OCI-LY7 (cell line): ENCODE data around the gene ARHGEF39. TPM values are rescaled to one million over a fixed set of nuclear protein-coding genes. Genes with fewer than 3 reads are reported as not detected.

Experiments used
- BruUV-seq: library from RNA; stranded (reverse); fragments of 400-500 nt; replicated peaks from 2 replicates; lab custom pipeline; 2021; lab: Mats Ljungman, UMichigan
- CTCF ChIA-PET: fragments of 300-600 bp; sonication (Branson Sonifier 250); formaldehyde crosslinking; loops from one replicate; lab custom pipeline; 2022; ENCODE audit warnings: antibody characterized with exemption; ENCODE audit not compliant: unreplicated experiment; lab: Charles Lee
- POLR2A ChIA-PET: fragments of 300-600 bp; sonication (Branson Sonifier 250); formaldehyde crosslinking; loops from one replicate; lab custom pipeline; 2022; ENCODE audit warnings: antibody characterized with exemption; lab: Charles Lee
- DNase-seq: peaks from one replicate; pipeline ENCODE4 v3.0.0-alpha.2; 2015; ENCODE audit warnings: low spot score
- H2AFZ ChIP-seq: fragments of 200-600 bp; sonication (generic), shearing (Covaris generic); 2 replicates; pipeline ENCODE4 v1.6.1; 2014; ENCODE audit warnings: mild to moderate bottlenecking, antibody characterized with exemption, low read length, moderate library complexity
- H3K27ac ChIP-seq: fragments of 200-600 bp; sonication (generic); 2 replicates; pipeline ENCODE4 v1.5.1; 2014; ENCODE audit warnings: mixed run types, low read depth, mild to moderate bottlenecking, moderate library complexity, low read length, inconsistent platforms; ENCODE audit not compliant: poor library complexity, severe bottlenecking
- H3K36me3 ChIP-seq: fragments of 200-600 bp; sonication (generic); 2 replicates; pipeline ENCODE4 v1.6.1; 2014; ENCODE audit warnings: mild to moderate bottlenecking, antibody characterized with exemption, low read length, moderate library complexity, mixed read lengths; ENCODE audit not compliant: insufficient read depth
- H3K4me1 ChIP-seq: fragments of 200-600 bp; sonication (generic); 2 replicates; pipeline ENCODE4 v1.5.1; 2014; ENCODE audit warnings: mild to moderate bottlenecking, low read length; ENCODE audit not compliant: insufficient read depth, poor library complexity, severe bottlenecking
- H3K4me2 ChIP-seq: fragments of 200-600 bp; sonication (generic); 2 replicates; pipeline ENCODE4 v1.6.1; 2014; ENCODE audit warnings: mild to moderate bottlenecking, low read length
- H3K4me3 ChIP-seq: fragments of 200-600 bp; sonication (generic); 2 replicates; pipeline ENCODE4 v1.5.1; 2014; ENCODE audit warnings: mild to moderate bottlenecking, low read depth, low read length; ENCODE audit not compliant: poor library complexity, severe bottlenecking
- H3K79me2 ChIP-seq: fragments of 200-600 bp; sonication (generic); 2 replicates; pipeline ENCODE4 v1.6.1; 2016; ENCODE audit warnings: low read depth, mild to moderate bottlenecking, low read length, moderate library complexity, mixed read lengths; ENCODE audit not compliant: insufficient read depth
- H3K9me2 ChIP-seq: fragments of 200-600 bp; sonication (generic); 2 replicates; pipeline ENCODE4 v1.6.1; 2016; ENCODE audit warnings: mild to moderate bottlenecking, low read length, mixed read lengths; ENCODE audit not compliant: insufficient read depth
- H3K9me3 ChIP-seq: fragments of 200-600 bp; sonication (generic); 2 replicates; pipeline ENCODE4 v1.6.1; 2014; ENCODE audit warnings: mild to moderate bottlenecking, mixed run types, low read length, mixed read lengths
- H4K20me1 ChIP-seq: fragments of 200-600 bp; sonication (generic); 2 replicates; pipeline ENCODE4 v1.6.1; 2014; ENCODE audit warnings: mild to moderate bottlenecking, antibody characterized with exemption, low read length, moderate library complexity, mixed read lengths; ENCODE audit not compliant: insufficient read depth
- EZH2phosphoT487 ChIP-seq: fragments of 200-600 bp; sonication (generic); IDR thresholded peaks from 2 replicates; pipeline ENCODE4 v1.6.1; 2018; ENCODE audit warnings: low read depth, borderline replicate concordance, mild to moderate bottlenecking, mixed run types, antibody characterized with exemption, low read length, moderate library complexity, mixed read lengths
- intact Hi-C: fragments of 100-400 bp; cut with micrococcal nuclease; formaldehyde crosslinking; loops from one replicate; pipeline ENCODE4 v1.10.0; 2022; ENCODE audit not compliant: unreplicated experiment
- total RNA-seq, 2 experiments: library from RNA; depleted of rRNA in 1 of 2; stranded (reverse); fragments of >200 nt in 1 of 2; shearing (Covaris generic) in 1 of 2; gene quantifications; 2 replicates each; pipeline ENCODE4 v1.2.3, GENCODE V29; 2014 to 2022
- TF ChIP-seq, protein P1 (sequence below): fragments of 200-600 bp; sonication (generic); conservative IDR thresholded peaks from 2 replicates; pipeline ENCODE4 v1.5.1; 2014; ENCODE audit warnings: mild to moderate bottlenecking, antibody characterized with exemption, low read length, moderate library complexity, mixed read lengths

The ARHGEF39 gene
- total RNA-seq, 2 experiments from 2014 or later: 30.8 to 48.1 TPM

- no peaks in the 10 kb centered on the region for H3K9me2 ChIP-seq
- DNase-seq: no peak
- peak overlapping the region; percentile 84 for H3K27ac ChIP-seq
- no peaks in the 10 kb centered on the region for H3K9me3 ChIP-seq
- peak overlapping the region; percentile 81 for H3K4me3 ChIP-seq
- peak overlapping the region; percentile 62; the same call in 1 of the 2 replicates for H2AFZ ChIP-seq
- intact Hi-C loops: loop anchor here (2.0 to 5.0 kb wide), 2 partner anchors 158 to 170 kb away; partner anchors contain the start of genes FAM221B, HINT2 and TMEM8B
- H4K20me1 ChIP-seq: 0 out of 2 replicates have a peak, but pooled peaks cover 5% of the 10 kb centered on the region
- peaks cover 21% of the 10 kb centered on the region for H3K36me3 ChIP-seq
- H3K4me2 ChIP-seq: peak overlapping the region; percentile 96
- POLR2A ChIA-PET: interaction anchor here (1.1 to 3.9 kb wide), 6 partner anchors 9 to 91 kb away, joined by 3 to 47 read pairs (median 5); no protein-coding TSS in a partner anchor
- peaks cover 14% of the 10 kb centered on the region; the same call in 1 of the 2 replicates for H3K79me2 ChIP-seq
- TF ChIP-seq, protein P1, sequence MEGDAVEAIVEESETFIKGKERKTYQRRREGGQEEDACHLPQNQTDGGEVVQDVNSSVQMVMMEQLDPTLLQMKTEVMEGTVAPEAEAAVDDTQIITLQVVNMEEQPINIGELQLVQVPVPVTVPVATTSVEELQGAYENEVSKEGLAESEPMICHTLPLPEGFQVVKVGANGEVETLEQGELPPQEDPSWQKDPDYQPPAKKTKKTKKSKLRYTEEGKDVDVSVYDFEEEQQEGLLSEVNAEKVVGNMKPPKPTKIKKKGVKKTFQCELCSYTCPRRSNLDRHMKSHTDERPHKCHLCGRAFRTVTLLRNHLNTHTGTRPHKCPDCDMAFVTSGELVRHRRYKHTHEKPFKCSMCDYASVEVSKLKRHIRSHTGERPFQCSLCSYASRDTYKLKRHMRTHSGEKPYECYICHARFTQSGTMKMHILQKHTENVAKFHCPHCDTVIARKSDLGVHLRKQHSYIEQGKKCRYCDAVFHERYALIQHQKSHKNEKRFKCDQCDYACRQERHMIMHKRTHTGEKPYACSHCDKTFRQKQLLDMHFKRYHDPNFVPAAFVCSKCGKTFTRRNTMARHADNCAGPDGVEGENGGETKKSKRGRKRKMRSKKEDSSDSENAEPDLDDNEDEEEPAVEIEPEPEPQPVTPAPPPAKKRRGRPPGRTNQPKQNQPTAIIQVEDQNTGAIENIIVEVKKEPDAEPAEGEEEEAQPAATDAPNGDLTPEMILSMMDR: no peak
- TF ChIP-seq EZH2phosphoT487: no peak
- peaks cover 64% of the 10 kb centered on the region for H3K4me1 ChIP-seq
- BruUV-seq: no TSS peak
- CTCF ChIA-PET: interaction anchor here (0.9 to 2.0 kb wide), 4 partner anchors 10 to 57 kb away, joined by 3 to 15 read pairs (median 4); no protein-coding TSS in a partner anchor
These were observed 8.0 kb downstream of the ARHGEF39 start for GRCh38 chr9:35656831-35657545.

DNA sequence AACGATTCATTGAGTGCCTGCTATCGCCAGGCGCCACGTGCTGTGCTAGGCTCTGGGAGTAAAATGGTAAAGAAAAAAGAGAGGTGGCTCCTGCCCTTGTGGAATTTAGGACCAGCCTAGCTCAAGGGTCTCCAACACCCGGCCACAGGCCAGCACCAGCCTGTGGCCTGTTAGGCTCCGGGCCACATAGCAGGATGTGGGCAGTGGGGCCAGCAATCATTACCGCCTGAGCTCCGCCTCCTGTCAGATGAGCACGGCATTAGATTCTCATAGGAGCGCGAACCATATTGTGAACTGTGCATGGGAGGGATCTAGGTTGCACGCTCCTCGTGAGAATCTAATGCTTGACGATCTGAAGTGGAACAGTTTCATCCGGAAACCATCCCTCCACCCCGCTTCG is 8.6 kb downstream of the ARHGEF39 start:
- H2AFZ ChIP-seq: no peak overlapping the region
- H4K20me1 ChIP-seq: 0 out of 2 replicates have a peak, but pooled peaks cover 5% of the 10 kb centered on the region
- TF ChIP-seq, protein P1: no peak
- TF ChIP-seq EZH2phosphoT487: no peak
- peaks cover 18% of the 10 kb centered on the region; the same call in 1 of the 2 replicates for H3K79me2 ChIP-seq
- H3K4me3 ChIP-seq: no peak overlapping the region
- H3K9me2 ChIP-seq: no peaks in the 10 kb centered on the region
- H3K4me2 ChIP-seq: no peak overlapping the region
- ChIA-PET POLR2A (interaction anchor here (0.9 to 3.9 kb wide), 7 partner anchors 9 to 92 kb away, joined by 3 to 47 read pairs (median 5); no protein-coding TSS in a partner anchor), CTCF (interaction anchor here (1.9 to 2.0 kb wide), 2 partner anchors 9 to 53 kb away, joined by 4 to 15 read pairs; no protein-coding TSS in a partner anchor)
- intact Hi-C loops: loop anchor here (2.0 to 5.0 kb wide), 2 partner anchors 158 to 171 kb away; partner anchors contain the start of genes FAM221B, HINT2 and TMEM8B
- no peak overlapping the region for H3K27ac ChIP-seq
- peaks cover 15% of the 10 kb centered on the region for H3K36me3 ChIP-seq
- no peak for DNase-seq
- H3K9me3 ChIP-seq: no peaks in the 10 kb centered on the region
- H3K4me1 ChIP-seq: peaks cover 64% of the 10 kb centered on the region
- no TSS peak for BruUV-seq
